ENCODE measurements around the gene ADCY5.
A peak's percentile ranks its signal among the peaks of the same experiment; 100 is the strongest.

GRCh38 chr3:123489400-123490004 is 40.6 kb upstream of the ADCY5 start:
- TF ChIP-seq CTCF (IDR thresholded peaks at IDR 0.05), result peak; percentile 76
- no peak for TF ChIP-seq EZH2 (IDR thresholded peaks at IDR 0.05; ENCODE audit: borderline replicate concordance, insufficient read depth, low read depth, low read length, poor library complexity, severe bottlenecking)
